ENCODE data around the gene LRRC61.

LRRC61 gene

DNA sequence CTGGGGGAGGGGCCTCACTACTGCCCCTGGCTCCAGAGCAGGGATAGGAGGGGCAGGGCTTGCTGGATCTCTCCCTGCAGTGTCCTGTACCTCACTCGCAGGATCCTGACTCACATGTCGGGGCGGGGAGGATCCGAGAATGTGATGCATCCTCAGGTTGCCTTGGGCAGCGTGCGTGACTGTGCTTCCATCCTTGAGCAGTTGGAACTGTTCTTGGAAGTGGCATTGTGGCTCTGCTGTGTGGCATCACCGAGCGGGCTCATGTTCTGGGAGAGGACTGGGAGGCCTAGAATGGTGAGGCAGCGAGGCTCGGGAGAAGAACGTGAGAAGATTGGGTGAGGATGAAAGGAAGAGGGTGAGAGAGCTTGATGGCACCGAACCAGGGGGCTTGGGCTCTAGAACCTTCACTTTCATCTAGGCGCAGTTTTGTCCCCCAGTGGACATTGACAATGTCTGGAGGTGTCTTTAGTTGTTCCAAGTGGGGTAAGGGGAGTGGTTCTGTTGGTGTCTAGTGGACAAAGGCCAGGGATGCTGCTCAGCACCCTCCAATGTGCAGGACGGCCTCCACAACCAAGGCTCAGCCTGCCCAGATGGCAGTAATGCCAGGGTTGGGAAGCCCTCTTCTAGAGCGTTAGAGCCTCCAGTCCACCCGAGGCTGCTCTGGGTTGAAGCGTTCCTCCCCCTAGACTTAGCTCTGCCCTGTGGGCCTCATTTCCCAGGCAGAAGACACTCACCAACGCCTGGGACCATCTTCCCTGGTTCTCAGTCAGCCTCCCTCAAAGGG lies 9.9 kb downstream of the LRRC61 start:
- no peak for DNase-seq

- no peak for DNase-seq
Observed at GRCh38 chr7:150333659-150334058, 10.5 kb downstream of the LRRC61 start.

DNA sequence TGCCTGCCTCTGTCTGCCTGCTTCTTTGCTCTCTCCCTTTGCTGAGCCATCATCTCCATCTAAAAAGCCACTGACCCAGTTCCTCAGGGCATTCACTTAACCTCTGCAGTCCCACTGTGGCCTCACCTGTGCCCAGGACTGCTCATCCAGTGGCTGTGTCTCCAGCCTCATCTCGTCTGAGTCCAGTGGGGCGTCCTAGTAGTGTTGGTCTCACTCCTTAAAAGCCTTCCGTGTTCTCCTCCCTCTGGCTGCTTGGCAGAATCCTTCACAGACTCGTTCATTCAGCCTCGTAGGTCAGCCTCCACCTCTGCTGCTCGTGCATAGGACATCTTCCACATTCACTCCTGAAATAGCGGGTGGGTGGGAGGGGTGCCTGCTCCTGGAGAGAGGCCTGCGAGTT lies 11.0 kb downstream of the LRRC61 start:
- no peak for DNase-seq

GRCh38 chr7:150335108-150335773 lies 12.1 kb downstream of the LRRC61 start:
- DNase-seq = no peak

DNA sequence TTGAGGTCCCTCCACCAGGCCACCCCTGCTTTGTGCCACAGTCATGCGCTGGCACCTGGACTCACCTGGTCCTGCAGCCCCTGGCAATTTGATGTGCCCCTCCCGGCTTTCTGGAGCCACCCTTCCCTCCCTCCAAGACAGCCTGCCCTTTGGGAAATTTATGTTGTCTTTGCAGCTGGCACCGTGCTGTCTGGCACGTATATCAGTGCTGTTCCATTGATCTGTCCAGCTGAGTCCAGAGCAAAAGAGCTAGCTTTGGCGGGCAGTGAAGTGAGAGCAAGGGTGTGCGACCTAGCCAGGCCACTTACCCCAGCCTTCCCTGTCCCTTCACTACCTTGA lies 12.6 kb downstream of the LRRC61 start:
- DNase-seq = no peak

GRCh38 chr7:150336746-150337145 lies 13.6 kb downstream of the LRRC61 start:
- DNase-seq = no peak

- no peak for DNase-seq
Observed at GRCh38 chr7:150337179-150337578, 14.0 kb downstream of the LRRC61 start.

DNA sequence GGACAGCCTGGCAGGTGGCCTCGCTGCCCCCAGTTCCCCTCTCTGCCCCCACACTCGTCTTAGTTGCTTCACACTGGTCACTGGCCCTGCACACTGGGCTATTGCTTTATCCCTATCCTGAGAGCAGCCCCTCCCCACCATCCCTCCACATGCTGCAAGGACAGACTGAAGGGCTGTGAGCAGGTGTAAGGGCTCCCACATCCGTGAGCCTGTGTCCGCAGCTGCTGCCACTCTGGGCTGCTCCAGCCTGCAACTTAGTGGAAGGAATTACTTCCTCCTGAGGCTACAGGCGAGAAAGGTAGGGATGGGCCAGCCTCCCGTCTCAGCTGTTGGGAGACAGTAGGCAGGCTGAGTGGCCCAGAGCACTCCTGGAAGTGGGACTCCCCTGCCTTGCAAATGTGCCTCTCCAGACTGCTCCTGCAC lies 14.5 kb downstream of the LRRC61 start:
- no peak for DNase-seq

- DNase-seq = no peak
Observed at GRCh38 chr7:150338166-150338829, 15.1 kb downstream of the LRRC61 start.

DNA sequence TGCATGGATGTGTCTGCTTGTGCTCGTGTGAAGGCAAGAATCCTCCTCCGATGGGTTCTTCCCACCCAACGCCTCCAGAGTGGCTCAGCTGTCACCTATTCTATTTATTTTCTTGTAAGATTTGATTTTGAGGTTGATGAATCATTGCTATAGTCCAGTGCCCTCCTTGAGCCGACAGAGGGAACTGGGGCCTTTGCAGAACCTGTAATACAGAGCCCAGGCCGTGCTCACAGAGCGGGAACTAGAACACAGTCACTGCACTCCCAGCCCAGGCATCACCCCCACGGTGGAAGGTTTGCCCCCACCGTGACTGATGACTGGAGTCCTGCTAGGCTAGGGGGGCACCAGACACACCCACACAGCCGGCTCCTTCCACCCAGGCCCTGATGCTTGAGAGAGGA lies 16.3 kb downstream of the LRRC61 start:
- DNase-seq = no peak

DNA sequence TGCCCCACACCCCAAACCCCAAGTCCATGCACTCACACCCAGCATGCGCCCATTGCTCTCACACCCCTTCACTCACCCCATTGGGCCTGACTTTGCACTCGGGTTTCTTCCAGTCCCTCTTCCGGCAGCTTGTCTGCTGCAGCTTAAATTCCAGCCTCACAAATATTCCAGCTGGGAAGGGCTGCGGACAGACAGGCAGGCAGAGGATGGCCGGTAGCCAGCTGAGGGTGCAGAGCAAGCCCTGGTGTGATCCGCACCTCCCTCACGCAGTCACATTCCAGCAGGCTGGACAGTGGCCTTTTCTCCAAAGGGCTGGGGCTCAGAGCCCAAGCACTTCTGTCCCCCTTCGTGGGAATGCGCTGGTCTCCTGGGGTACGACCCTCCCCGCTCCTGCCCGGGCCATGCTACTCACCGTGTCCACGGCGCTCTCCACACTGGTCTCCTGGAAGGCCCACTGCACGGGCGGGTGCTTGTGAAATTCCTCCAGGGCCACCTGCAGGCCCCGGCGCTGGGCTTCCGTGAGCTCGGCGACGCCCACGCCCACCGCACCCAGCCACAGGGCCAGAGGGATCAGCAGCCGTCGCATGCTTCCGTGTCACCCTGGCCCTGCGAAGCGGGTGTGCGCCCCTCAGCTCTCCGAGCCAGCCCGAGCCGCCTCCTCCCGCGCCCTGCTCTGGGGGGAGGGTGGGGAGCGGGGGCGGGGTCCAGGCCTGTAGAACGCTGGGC lies 17.0 kb downstream of the LRRC61 start:
- no peak for DNase-seq

DNA sequence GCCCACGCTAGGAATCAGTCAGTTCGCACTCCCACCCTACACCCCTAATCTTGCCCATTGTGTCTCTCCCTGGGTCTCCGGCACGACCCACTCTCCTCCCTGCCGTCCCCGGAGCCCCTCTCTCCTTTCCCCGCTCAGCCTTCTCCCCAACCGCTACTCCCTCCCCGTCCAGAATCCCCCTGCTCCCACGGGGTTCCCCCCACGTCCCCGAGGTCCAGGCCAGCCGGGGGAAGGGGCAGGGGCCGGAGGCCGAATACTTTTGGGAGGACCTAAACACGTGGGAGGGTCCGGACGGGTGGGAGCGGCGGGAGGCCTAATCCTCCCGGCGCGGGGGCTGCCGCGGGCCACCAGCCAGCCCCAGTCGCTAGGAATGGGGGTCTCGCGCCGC lies 17.7 kb downstream of the LRRC61 start:
- no peak for DNase-seq

DNA sequence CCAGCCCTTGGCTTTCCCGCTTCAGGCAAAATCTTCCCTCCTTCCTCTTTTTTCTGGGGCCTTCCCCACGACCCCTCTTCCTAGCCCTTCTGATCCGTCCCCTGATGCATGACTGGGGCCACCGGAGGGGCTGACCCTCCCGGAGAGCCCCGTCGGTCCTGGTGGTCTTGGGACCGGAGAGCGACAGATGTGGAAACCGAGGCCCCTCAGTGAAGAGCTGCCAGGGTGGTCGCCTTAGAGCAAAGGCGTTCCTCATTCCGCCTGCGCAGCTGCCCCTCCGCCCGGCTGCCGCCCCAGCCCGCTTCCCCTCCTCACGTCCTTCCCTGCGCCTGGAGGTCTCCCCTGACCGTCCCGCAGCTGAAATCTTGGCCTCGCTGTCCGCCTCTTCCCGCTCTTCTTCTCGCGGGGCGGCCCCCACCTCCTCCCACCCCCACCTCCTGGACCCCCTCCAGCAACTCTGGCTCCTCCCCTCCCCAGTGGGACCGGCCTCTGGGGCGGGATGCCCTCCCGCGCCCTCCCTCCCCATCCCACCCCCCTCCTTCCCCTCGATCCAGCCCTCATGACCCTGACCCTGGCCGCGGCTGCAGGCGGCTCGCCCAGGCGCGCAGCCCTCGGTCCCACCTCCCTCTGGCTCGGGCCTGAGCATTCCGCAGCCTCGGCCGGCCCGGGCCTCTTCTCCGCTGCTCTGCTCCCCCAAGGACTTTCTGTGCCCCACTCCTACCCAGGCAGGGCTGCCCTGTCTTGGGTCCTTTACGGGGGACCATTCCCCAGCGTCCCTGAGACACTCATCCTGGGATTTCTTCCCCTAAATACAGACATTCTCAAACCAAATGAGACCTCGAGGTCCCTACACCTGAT lies 18.3 kb downstream of the LRRC61 start, which contains the start of gene RARRES2:
Gene RARRES2 (minus strand): TSS at position 367 of the 858 bp plus-strand sequence. CDS start 1,020 bp downstream, outside the sequence.
- no peak for DNase-seq

DNA sequence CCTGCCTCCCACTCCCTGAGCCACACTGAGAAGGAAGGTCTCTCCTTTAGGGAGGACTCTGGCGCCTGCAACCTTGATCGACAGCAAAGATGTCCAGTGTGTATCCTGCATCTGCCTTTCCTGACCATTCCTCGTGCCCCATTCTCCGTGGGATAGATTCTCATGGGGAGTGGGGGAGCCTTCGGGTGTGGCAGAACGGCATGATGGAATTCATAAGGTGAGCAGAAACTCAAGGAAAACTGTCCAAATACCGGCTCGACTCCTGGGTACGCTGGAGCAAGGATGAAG lies 18.9 kb downstream of the LRRC61 start:
- no peak for DNase-seq

DNA sequence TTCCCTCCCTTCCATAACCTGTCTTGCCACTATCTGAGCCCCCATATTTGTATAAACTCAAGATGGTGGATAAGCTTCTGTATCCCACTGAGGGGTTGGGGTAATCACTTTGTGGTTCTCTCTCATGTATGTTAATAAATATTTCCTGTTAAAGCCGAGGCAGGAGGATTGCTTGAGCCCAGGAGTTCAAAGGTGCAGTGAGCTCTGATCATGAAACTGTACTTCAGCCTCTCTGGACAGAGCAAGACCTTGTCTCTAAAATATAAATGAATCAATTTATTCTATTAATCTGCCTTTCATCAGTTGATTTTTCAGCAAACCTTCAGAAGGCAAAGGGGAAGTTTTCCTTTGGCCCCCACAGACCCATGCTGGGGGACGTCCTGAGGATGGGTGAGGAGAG lies 20.1 kb downstream of the LRRC61 start:
- no peak for DNase-seq

GRCh38 chr7:150344299-150344698 lies 21.1 kb downstream of the LRRC61 start:
- DNase-seq = no peak

DNA sequence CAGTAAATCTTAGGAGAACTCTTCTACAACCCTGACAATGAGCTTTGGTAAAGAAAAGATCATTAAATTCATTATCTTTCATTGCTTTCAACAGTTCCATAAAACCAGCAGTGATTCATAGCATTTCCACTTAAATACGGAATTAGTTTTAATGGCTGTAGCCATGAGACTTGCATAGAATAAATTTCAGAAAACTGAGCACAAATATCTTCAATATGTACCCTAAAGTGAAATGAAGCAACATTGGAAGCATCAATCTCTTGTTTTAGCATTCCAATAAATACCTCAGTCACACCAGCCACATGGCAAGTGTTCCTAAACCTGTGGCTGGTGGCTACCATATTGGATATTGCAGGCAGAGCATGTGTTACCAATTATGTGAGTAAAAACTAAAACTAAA lies 21.9 kb downstream of the LRRC61 start:
- no peak for DNase-seq

- no peak for DNase-seq
Observed at GRCh38 chr7:150346922-150347321, 23.8 kb downstream of the LRRC61 start.

- no peak for DNase-seq
Observed at GRCh38 chr7:150351587-150352194, 28.5 kb downstream of the LRRC61 start.

DNA sequence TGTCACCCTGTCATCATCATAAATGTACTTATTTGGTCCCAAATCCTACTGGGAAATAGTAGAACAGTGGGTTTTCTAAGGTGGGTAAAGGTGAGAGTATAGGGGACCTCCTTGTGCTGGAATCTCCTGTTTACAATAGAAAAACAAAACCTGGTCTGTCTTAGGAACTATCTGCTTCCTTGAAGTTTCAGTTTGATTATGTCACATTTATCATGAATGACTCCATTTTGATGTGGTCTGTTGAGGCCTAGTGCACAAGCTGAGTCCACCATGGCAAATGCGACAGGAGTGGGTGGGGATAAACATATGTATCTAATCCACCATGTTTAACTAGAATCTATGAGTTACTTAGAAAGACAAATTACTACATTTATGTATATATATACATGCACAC lies 32.5 kb downstream of the LRRC61 start:
- no peak for DNase-seq

GRCh38 chr7:150356265-150356897 lies 33.2 kb downstream of the LRRC61 start:
- DNase-seq = no peak

DNA sequence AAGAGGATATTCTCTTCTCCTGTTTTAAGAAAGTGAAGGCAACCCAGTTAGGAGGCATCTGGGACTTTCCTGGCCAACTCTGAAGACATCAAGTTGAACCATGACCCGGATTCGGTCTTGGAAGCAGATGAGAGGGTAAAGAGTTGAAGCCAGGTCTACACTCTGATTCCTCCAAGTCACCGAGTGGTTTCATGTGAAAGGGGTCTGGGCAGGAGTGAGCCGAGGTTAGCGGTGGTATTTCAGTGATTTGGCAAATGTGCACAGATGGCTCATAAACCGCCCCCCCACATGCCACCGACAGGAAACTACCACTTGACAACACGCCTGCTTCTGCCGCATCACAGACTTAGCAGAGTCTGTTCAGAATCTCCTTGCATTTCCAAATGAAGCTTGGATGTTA lies 34.1 kb downstream of the LRRC61 start:
- DNase-seq = peak; percentile 48

Measured in NCI-H2029 (cell line).